ENCODE results near the gene FOXN3.

The FOXN3 gene

DNA sequence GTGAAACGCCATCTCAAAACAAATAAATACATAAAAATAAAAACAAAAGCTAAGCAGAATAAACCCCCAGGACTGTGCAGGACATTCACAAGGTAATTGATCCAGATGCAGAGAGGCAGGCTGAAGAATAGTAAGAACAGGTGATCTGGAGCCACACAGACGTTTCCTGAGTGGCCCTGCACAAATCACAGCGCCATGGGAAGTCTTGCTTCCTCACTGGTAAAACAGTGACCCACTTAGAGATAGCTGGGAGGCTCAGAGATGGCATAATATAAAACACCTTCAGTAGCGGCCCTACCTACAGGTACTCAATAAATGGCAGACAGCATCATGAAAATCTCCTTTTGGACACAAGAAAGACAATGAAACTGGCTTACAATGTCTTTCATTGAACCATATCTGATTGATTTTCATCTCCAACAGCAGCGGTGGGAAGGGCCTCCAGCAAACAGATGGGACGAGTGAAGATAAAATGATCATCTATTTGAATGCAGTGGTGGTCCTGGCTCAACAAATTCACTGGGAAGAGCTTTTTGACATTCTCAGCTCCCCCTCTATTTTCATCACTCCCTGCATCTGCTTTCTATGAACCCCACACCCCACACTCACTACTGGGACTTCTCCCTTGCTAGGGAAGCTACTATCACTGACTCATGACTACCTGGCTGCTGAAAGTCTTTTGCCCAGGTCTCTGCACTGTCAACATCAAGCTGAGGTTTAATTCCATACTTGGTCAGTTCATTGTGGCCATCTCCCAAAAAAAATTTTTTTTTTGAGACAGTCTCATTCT lies 63.9 kb downstream of the FOXN3 start:
- Histone ChIP-seq H3K4me1 (ENCODE audit: control insufficient read depth in 5 of 5, insufficient read depth in 5 of 5, low read length in 5 of 5) (peaks cover 0 to 40% (median 27%) of the 10 kb centered on the region in 5 donors), H3K27ac (ENCODE audit: low read depth, low read length) (no peak overlapping the region), H3K9me3 (ENCODE audit: control insufficient read depth in 5 of 5, low read length in 5 of 5) (no peaks in the 10 kb centered on the region), H3K4me3 (ENCODE audit: low read depth in 1 of 5, low read length in 5 of 5) (no peak overlapping the region), H3K36me3 (ENCODE audit: control insufficient read depth in 5 of 5, insufficient read depth in 5 of 5, low read length in 5 of 5) (peaks cover 5 to 18% (median 14%) of the 10 kb centered on the region in 5 donors), H3K27me3 (ENCODE audit: control insufficient read depth in 5 of 5, insufficient read depth in 4 of 5, low read length in 5 of 5) (no peaks in the 10 kb centered on the region), H3K9ac (ENCODE audit: low read length in 5 of 5) (no peak overlapping the region)

DNA sequence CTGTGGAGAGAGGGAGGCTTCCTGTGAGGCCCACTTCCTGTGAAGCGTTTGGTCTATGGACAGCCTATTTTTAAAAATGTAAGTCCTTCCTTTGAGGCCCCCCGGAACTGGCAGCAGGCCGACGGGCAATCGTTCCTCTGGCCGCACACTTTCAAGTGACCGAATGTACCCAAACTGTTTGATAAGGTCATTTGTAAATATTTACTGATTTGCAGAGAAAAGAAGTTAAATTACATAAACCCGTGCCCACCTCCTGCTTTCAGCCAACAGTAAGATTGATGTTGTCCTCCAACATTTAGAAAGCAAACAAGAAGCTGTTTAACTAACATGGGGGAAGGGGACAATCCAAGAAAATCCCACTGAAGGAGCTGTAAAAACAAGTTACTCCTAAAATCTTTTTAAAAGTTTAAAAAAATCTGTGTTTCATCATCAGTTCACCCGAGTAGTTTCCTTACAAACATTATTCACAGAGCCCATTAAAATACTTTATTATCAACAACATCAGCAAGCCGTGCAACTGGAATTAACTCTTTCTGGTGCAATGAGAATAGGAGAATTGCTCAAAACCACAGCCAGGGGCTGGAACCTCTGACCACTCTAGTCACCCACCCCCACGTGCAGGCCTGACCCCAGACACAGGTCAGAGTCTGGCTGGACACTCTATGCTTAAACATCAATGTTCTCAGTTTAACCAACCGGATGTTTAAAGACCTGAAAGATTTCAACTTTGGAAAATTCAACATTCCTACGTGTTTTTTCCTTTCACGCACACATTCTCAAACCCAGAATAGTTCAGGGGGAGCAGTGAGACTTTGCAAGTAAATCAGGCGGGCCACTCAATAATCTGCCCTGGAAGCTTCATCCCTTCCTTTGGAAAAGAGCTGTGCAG lies 65.3 kb downstream of the FOXN3 start:
- peaks cover 0 to 40% (median 27%) of the 10 kb centered on the region in 5 donors for H3K4me1 ChIP-seq (ENCODE audit: control insufficient read depth in 5 of 5, insufficient read depth in 5 of 5, low read length in 5 of 5)
- peak overlapping the region in 1 of 5 donors; percentile 4 for H3K4me3 ChIP-seq (ENCODE audit: low read depth in 1 of 5, low read length in 5 of 5)
- H3K27ac ChIP-seq (ENCODE audit: low read depth, low read length) = peak overlapping the region; percentile 63
- peak overlapping the region in 4 of 5 donors; percentile 1 to 68 (median 22) for H3K9ac ChIP-seq (ENCODE audit: low read length in 5 of 5)
- H3K27me3 ChIP-seq (ENCODE audit: control insufficient read depth in 5 of 5, insufficient read depth in 4 of 5, low read length in 5 of 5) = no peaks in the 10 kb centered on the region
- H3K9me3 ChIP-seq (ENCODE audit: control insufficient read depth in 5 of 5, low read length in 5 of 5) = no peaks in the 10 kb centered on the region
- H3K36me3 ChIP-seq (ENCODE audit: control insufficient read depth in 5 of 5, insufficient read depth in 5 of 5, low read length in 5 of 5) = peaks cover 5 to 25% (median 22%) of the 10 kb centered on the region in 5 donors

DNA sequence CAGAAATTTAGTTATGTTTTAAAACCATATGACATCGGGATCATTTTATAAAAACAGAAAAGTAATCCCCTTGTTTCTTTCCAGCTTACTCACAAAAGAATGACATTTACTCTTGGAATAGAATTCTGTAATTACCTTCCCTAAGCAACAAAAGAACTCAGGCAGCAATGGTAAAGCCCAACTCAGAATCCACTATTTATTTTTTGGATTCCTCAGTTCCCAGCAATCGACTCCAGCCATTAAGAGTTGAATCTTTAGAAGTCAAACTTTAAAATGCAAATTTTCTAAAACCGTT lies 65.9 kb downstream of the FOXN3 start:
- Histone ChIP-seq H3K27me3 (ENCODE audit: control insufficient read depth in 5 of 5, insufficient read depth in 4 of 5, low read length in 5 of 5) (no peaks in the 10 kb centered on the region), H3K9me3 (ENCODE audit: control insufficient read depth in 5 of 5, low read length in 5 of 5) (no peaks in the 10 kb centered on the region), H3K36me3 (ENCODE audit: control insufficient read depth in 5 of 5, insufficient read depth in 5 of 5, low read length in 5 of 5) (peaks cover 5 to 25% (median 22%) of the 10 kb centered on the region in 5 donors), H3K4me3 (ENCODE audit: low read depth in 1 of 5, low read length in 5 of 5) (no peak overlapping the region), H3K4me1 (ENCODE audit: control insufficient read depth in 5 of 5, insufficient read depth in 5 of 5, low read length in 5 of 5) (peaks cover 0 to 39% (median 27%) of the 10 kb centered on the region in 5 donors), H3K27ac (ENCODE audit: low read depth, low read length) (peak overlapping the region; percentile 63), H3K9ac (ENCODE audit: low read length in 5 of 5) (peak overlapping the region in 3 of 5 donors; percentile 1 to 68 (median 23))

DNA sequence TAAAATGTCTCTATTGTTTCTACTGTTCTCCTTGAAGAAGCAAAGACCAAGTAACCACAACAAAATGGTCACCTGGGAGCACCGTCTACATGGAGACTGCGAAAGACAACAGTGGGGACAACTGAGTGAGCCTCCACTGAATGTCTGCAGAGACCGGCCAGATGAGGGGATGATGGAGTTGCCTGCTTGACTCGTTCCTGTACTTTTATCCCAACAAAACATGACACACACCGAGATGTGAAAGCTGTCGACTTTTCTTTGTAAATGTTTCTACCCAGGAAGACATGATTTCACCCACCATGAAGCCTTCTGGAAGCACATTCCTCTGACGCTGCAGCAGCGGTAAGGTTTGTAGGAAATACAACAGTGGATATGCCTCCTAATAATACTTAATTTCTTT lies 66.9 kb downstream of the FOXN3 start:
- Histone ChIP-seq H3K27me3 (ENCODE audit: control insufficient read depth in 5 of 5, insufficient read depth in 4 of 5, low read length in 5 of 5) (no peaks in the 10 kb centered on the region), H3K4me1 (ENCODE audit: control insufficient read depth in 5 of 5, insufficient read depth in 5 of 5, low read length in 5 of 5) (peaks cover 0 to 39% (median 27%) of the 10 kb centered on the region in 5 donors), H3K27ac (ENCODE audit: low read depth, low read length) (no peak overlapping the region), H3K36me3 (ENCODE audit: control insufficient read depth in 5 of 5, insufficient read depth in 5 of 5, low read length in 5 of 5) (peaks cover 5 to 25% (median 22%) of the 10 kb centered on the region in 5 donors), H3K4me3 (ENCODE audit: low read depth in 1 of 5, low read length in 5 of 5) (no peak overlapping the region), H3K9me3 (ENCODE audit: control insufficient read depth in 5 of 5, low read length in 5 of 5) (no peaks in the 10 kb centered on the region), H3K9ac (ENCODE audit: low read length in 5 of 5) (no peak overlapping the region)

DNA sequence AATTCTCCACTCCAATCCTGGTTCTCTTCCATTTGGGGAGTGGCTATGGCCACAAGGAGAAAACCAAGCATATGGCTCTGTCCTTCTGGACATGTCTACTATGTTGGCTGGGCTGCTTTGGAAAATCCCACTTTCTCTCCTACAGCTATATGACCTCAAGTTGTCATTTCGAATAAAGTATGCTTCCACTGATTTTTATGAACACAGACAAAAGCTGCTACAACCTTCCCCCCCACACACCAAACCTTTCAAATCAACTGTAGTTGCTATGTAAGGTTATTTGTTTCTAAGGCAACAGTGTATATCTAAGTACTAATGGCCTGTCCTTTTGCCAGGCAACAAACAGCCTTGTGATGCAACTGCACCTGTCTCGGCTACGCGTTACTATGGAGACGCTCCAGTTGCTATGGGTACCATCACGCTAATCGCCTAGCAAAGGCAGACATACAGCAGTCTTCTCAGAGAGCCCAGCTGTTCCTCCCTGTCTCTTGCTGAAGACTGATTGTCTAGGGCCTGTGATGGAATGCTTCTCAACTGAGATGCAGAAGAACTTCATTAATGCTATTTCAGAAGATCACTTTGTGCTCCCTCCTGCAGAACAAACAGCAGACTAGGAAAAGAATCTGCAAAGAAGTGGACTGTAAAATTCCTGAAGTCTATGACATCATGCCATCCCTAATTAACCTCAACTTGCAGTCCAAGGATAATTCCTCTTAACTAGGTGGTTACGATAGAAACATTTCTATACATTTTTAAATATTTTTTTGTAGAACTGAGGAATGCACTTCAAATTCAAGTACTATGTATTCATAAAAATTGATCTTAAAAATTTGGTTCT lies 67.6 kb downstream of the FOXN3 start:
- Histone ChIP-seq H3K27me3 (ENCODE audit: control insufficient read depth in 5 of 5, insufficient read depth in 4 of 5, low read length in 5 of 5) (no peaks in the 10 kb centered on the region), H3K9ac (ENCODE audit: low read length in 5 of 5) (no peak overlapping the region), H3K4me1 (ENCODE audit: control insufficient read depth in 5 of 5, insufficient read depth in 5 of 5, low read length in 5 of 5) (peaks cover 0 to 39% (median 27%) of the 10 kb centered on the region in 5 donors), H3K4me3 (ENCODE audit: low read depth in 1 of 5, low read length in 5 of 5) (no peak overlapping the region), H3K9me3 (ENCODE audit: control insufficient read depth in 5 of 5, low read length in 5 of 5) (no peaks in the 10 kb centered on the region), H3K27ac (ENCODE audit: low read depth, low read length) (no peak overlapping the region), H3K36me3 (ENCODE audit: control insufficient read depth in 5 of 5, insufficient read depth in 5 of 5, low read length in 5 of 5) (peaks cover 5 to 25% (median 22%) of the 10 kb centered on the region in 5 donors)

DNA sequence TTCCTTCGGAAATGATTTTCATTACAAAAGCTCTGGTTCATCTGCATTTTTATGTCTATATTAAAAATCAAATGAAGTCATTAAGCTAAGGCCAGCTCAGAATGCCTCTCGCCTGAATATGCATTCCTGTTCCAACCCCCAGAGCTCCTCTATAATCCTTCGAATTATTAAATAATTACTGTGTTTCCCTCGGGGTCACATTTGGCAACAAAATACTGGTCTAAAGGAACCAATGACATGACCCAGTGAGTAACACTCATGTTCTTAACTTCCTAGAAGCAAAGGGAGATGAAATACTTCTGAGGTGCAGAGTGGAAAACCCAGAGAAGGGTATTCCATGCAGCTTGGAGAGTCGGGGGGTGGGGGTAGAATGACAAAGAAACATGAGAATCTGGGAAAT lies 68.3 kb downstream of the FOXN3 start:
- H3K9me3 ChIP-seq (ENCODE audit: control insufficient read depth in 5 of 5, low read length in 5 of 5) = no peaks in the 10 kb centered on the region
- H3K27ac ChIP-seq (ENCODE audit: low read depth, low read length) = no peak overlapping the region
- no peak overlapping the region for H3K9ac ChIP-seq (ENCODE audit: low read length in 5 of 5)
- H3K4me1 ChIP-seq (ENCODE audit: control insufficient read depth in 5 of 5, insufficient read depth in 5 of 5, low read length in 5 of 5) = peaks cover 0 to 39% (median 27%) of the 10 kb centered on the region in 5 donors
- H3K27me3 ChIP-seq (ENCODE audit: control insufficient read depth in 5 of 5, insufficient read depth in 4 of 5, low read length in 5 of 5) = no peaks in the 10 kb centered on the region
- no peak overlapping the region for H3K4me3 ChIP-seq (ENCODE audit: low read depth in 1 of 5, low read length in 5 of 5)
- H3K36me3 ChIP-seq (ENCODE audit: control insufficient read depth in 5 of 5, insufficient read depth in 5 of 5, low read length in 5 of 5) = peaks cover 5 to 25% (median 22%) of the 10 kb centered on the region in 5 donors

DNA sequence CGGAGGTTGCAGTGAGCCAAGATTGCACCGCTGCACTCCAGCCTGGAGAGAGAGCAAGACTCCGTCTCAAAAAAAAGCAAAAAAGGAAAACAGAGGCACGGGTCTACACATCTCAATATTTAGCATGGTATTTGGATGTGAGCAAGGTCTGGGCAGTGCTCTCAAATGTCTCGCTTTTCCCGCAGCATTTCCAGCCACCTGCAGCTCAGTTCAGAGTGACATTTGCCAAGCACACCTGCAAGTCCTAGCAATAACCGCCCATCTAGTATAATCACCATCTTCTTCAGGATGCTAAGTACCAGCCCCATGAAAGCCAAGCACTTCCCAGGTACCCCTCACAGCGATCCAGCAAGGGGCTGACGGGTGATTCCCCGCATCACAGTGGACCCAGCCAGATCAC lies 69.1 kb downstream of the FOXN3 start:
- Histone ChIP-seq H3K36me3 (ENCODE audit: control insufficient read depth in 5 of 5, insufficient read depth in 5 of 5, low read length in 5 of 5) (peaks cover 5 to 25% (median 22%) of the 10 kb centered on the region in 5 donors), H3K9me3 (ENCODE audit: control insufficient read depth in 5 of 5, low read length in 5 of 5) (no peaks in the 10 kb centered on the region), H3K27ac (ENCODE audit: low read depth, low read length) (no peak overlapping the region), H3K27me3 (ENCODE audit: control insufficient read depth in 5 of 5, insufficient read depth in 4 of 5, low read length in 5 of 5) (no peaks in the 10 kb centered on the region), H3K9ac (ENCODE audit: low read length in 5 of 5) (no peak overlapping the region), H3K4me3 (ENCODE audit: low read depth in 1 of 5, low read length in 5 of 5) (no peak overlapping the region), H3K4me1 (ENCODE audit: control insufficient read depth in 5 of 5, insufficient read depth in 5 of 5, low read length in 5 of 5) (peaks cover 0 to 43% (median 29%) of the 10 kb centered on the region in 5 donors)

DNA sequence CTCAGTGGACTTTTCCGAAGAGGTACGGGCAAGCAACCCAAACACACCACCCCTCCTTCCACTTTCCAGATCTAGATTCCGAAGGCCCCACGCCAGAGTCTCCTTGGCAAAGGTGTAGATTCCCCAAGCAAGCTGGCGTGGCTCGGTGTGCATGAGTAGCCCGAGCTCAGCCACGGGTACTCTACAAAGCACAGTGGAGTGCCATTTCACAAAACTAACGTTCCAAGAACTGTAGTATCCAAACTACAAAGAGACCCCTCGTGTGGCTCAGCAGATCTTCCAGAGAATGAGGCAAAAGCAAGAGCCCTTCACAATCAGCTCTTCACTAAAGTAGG lies 72.1 kb downstream of the FOXN3 start:
- no peak overlapping the region for H3K27ac ChIP-seq (ENCODE audit: low read depth, low read length)
- H3K36me3 ChIP-seq (ENCODE audit: control insufficient read depth in 5 of 5, insufficient read depth in 5 of 5, low read length in 5 of 5) = peaks cover 5 to 21% (median 18%) of the 10 kb centered on the region in 5 donors
- no peaks in the 10 kb centered on the region for H3K9me3 ChIP-seq (ENCODE audit: control insufficient read depth in 5 of 5, low read length in 5 of 5)
- H3K4me1 ChIP-seq (ENCODE audit: control insufficient read depth in 5 of 5, insufficient read depth in 5 of 5, low read length in 5 of 5) = peaks cover 9 to 36% (median 25%) of the 10 kb centered on the region in 5 donors
- no peaks in the 10 kb centered on the region for H3K27me3 ChIP-seq (ENCODE audit: control insufficient read depth in 5 of 5, insufficient read depth in 4 of 5, low read length in 5 of 5)
- no peak overlapping the region for H3K4me3 ChIP-seq (ENCODE audit: low read depth in 1 of 5, low read length in 5 of 5)
- no peak overlapping the region for H3K9ac ChIP-seq (ENCODE audit: low read length in 5 of 5)

DNA sequence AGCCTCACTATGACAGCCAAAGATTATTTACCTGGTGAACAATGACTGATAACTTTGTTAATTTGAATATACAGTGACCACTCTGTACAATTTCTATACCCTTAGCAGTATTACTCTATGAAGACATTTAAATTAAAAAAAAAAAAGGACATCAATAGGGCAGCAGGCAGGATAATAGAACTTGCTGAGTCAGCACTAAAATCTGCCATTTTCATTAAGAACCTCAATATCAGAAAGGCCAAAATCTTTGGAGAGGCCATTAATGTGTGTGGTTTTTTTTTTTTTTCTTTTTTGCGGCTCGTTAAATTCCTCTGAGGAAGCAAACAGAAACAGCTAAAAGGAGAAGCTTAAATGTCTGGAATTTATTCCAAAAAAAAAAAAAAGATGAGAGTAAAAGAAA lies 73.7 kb downstream of the FOXN3 start:
- Histone ChIP-seq H3K4me3 (ENCODE audit: low read depth in 1 of 5, low read length in 5 of 5) (no peak overlapping the region), H3K4me1 (ENCODE audit: control insufficient read depth in 5 of 5, insufficient read depth in 5 of 5, low read length in 5 of 5) (peaks cover 9 to 39% (median 33%) of the 10 kb centered on the region in 5 donors), H3K27ac (ENCODE audit: low read depth, low read length) (no peak overlapping the region), H3K9ac (ENCODE audit: low read length in 5 of 5) (no peak overlapping the region), H3K27me3 (ENCODE audit: control insufficient read depth in 5 of 5, insufficient read depth in 4 of 5, low read length in 5 of 5) (no peaks in the 10 kb centered on the region), H3K36me3 (ENCODE audit: control insufficient read depth in 5 of 5, insufficient read depth in 5 of 5, low read length in 5 of 5) (peaks cover 0 to 12% (median 10%) of the 10 kb centered on the region in 5 donors), H3K9me3 (ENCODE audit: control insufficient read depth in 5 of 5, low read length in 5 of 5) (no peaks in the 10 kb centered on the region)

All from subcutaneous abdominal adipose tissue (tissue), 5 donors.